ENCODE measurements around the gene TAS2R14. TPM values are rescaled to one million over a fixed set of nuclear protein-coding genes. Genes with fewer than 3 reads are reported as not detected.

Gene TAS2R14, protein sequence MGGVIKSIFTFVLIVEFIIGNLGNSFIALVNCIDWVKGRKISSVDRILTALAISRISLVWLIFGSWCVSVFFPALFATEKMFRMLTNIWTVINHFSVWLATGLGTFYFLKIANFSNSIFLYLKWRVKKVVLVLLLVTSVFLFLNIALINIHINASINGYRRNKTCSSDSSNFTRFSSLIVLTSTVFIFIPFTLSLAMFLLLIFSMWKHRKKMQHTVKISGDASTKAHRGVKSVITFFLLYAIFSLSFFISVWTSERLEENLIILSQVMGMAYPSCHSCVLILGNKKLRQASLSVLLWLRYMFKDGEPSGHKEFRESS
- total RNA-seq (2021; fragmentation: NEBNext Ultra II Directional; extraction: Animal tissue kit (Norgen Biotek cat#: 25700)) = 0.78 and 0.80 TPM in 2 replicates
- 0.67 and 1.1 TPM in 2 replicates for polyA plus RNA-seq (2011; rRNA removed)
- 0.90 TPM for polyA plus RNA-seq (2011; cell fraction: cytosol; rRNA removed)
- polyA plus RNA-seq (2011; cell fraction: nucleus; rRNA removed) = 1.9 TPM
- polyA plus RNA-seq (2012, experiment 1 of 2) = 0.27 to 0.68 TPM (median 0.44 TPM) in 4 replicates
- 0.14 TPM for polyA plus RNA-seq (2012, experiment 2 of 2)
- 0.47 TPM for polyA plus RNA-seq (2013, experiment 1 of 2)
- polyA plus RNA-seq (2013, experiment 2 of 2) = 0.33 TPM
- 3.5 and 4.0 TPM in 2 replicates for polyA minus RNA-seq (2011; rRNA and poly(A)+ RNA removed)
- 1.5 TPM for polyA minus RNA-seq (2011; cell fraction: cytosol; rRNA and poly(A)+ RNA removed)
- polyA minus RNA-seq (2011; cell fraction: nucleus; rRNA and poly(A)+ RNA removed) = 22.6 TPM
- long read RNA-seq, experiment 1, partial matches to known transcripts = 0 of 1 reads
- long read RNA-seq, experiment 1, other reads (novel, unspliced or antisense) = 1 of 1 reads
- long read RNA-seq, experiment 2 = 0 reads

DNA sequence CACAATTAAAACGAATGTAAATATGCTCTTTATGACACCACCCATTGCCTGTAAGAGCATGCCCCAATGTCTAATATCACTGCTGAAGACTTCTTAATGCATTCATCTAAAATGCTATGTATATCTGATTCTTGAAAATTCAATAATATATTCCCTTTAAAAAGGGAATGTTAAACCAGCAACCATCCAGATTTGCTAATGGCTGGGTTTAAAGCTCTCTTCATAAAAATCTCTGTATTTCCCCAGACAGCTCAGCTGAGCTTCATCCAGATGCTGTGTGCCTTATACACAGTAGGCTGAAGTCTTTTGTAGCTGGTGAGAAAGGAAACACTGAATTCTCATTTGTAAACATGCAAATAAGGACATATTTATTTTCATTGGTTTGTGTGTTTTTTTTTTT is at the start of gene TAS2R14:
TAS2R14 (minus strand) TSS at position 101 of the 400 bp plus-strand sequence; CDS start at position 45, 56 bp downstream.
- CTCF ChIA-PET (ENCODE audit: partially characterized antibody) = no interaction called here
- Histone ChIP-seq H3K27me3 (replicated peaks in 1 of 4; ENCODE audit: control insufficient read depth in 3 of 4, extremely low read depth in 1 of 4, insufficient read depth in 3 of 4, low read length in 3 of 4) (no peaks in the 10 kb centered on the region), H3K4me1 (replicated peaks in 1 of 4; ENCODE audit: control insufficient read depth in 3 of 4, insufficient read depth in 4 of 4, low read length in 3 of 4) (peaks cover 0 to 5% (median 1%) of the 10 kb centered on the region in 4 experiments; a peak in 4 of 7 replicates), H3K56ac (replicated peaks; ENCODE audit: insufficient read length, low read depth, low read length) (no peak within 1 kb of the TSS), H3K36me3 (ENCODE audit: control insufficient read depth in 2 of 4, insufficient read depth in 4 of 4, low read length in 3 of 4) (no peaks in the 10 kb centered on the region), H3K27ac (ENCODE audit: low read depth, low read length) (no peak within 1 kb of the TSS), H2BK20ac (ENCODE audit: low read length) (no peak within 1 kb of the TSS), H3K9me3 (ENCODE audit: insufficient read depth in 2 of 2, low read depth in 1 of 2, low read length in 1 of 2) (no peaks in the 10 kb centered on the region), H2AK5ac (ENCODE audit: low read depth, low read length) (no peak within 1 kb of the TSS), H3K23me2 (ENCODE audit: low read depth, low read length) (no peaks in the 10 kb centered on the region), H4K91ac (replicated peaks; ENCODE audit: insufficient read length, low read length) (no peak within 1 kb of the TSS), H3K79me1 (ENCODE audit: low read depth, low read length) (no peaks in the 10 kb centered on the region; the same call in 1 of the 2 replicates), H4K8ac (ENCODE audit: extremely low read depth, insufficient read depth, low read length) (no peak within 1 kb of the TSS), H2AFZ (ENCODE audit: low read length) (no peak within 1 kb of the TSS), H3K4ac (replicated peaks; ENCODE audit: insufficient read length, low read depth, low read length) (no peak within 1 kb of the TSS), H2BK12ac (ENCODE audit: low read depth, low read length) (no peak within 1 kb of the TSS), H2BK120ac (replicated peaks; ENCODE audit: low read depth, low read length) (no peak within 1 kb of the TSS), H2BK5ac (ENCODE audit: low read depth, low read length) (no peak within 1 kb of the TSS), H3K23ac (ENCODE audit: insufficient read length) (no peak within 1 kb of the TSS), H3K14ac (ENCODE audit: insufficient read length) (no peak within 1 kb of the TSS), H4K5ac (ENCODE audit: insufficient read length, low read depth, low read length) (no peak within 1 kb of the TSS), H4K20me1 (replicated peaks in 1 of 2; ENCODE audit: control insufficient read depth in 1 of 2, insufficient read depth in 2 of 2, low read length in 2 of 2) (peaks cover 0 to 2% of the 10 kb centered on the region in 2 experiments), H3K18ac (ENCODE audit: extremely low read depth, low read length) (no peak within 1 kb of the TSS), H3K79me2 (ENCODE audit: control insufficient read depth in 1 of 2, insufficient read depth in 2 of 2, low read length in 2 of 2) (no peaks in the 10 kb centered on the region), H3K9ac (replicated peaks in 1 of 4; ENCODE audit: extremely low read depth in 1 of 4, low read depth in 3 of 4, low read length in 3 of 4) (no peak within 1 kb of the TSS), H2BK15ac (ENCODE audit: low read length) (no peak within 1 kb of the TSS), H3K4me2 (ENCODE audit: insufficient read depth in 1 of 2, low read depth in 2 of 2, low read length in 2 of 2) (no peak within 1 kb of the TSS), H3K4me3 (ENCODE audit: extremely low read depth in 1 of 4, insufficient read depth in 2 of 4, low read depth in 3 of 4, low read length in 4 of 4) (no peak within 1 kb of the TSS)
- DNase-seq (ENCODE audit: low read depth in 1 of 2, low spot score in 2 of 2) = no peak
- no peak for FAIRE-seq
- WGBS, 2 experiments (ENCODE audit: extremely low coverage in 1 of 2, insufficient coverage in 1 of 2, insufficient read length in 1 of 2, insufficient replicate concordance in 2 of 2, low coverage in 1 of 2, low lambda C conversion rate in 2 of 2, missing lambda C conversion rate in 1 of 2) = 86% methylated on average over 1 of the region's 1 CpG; no CpG with 5 or more reads in 1 of the 2 experiments
- POLR2A ChIA-PET (ENCODE audit: partially characterized antibody) = no interaction called here
- TF ChIP-seq KDM4A (IDR thresholded peaks at IDR 0.05; ENCODE audit: low read depth, low read length, severe bottlenecking) (no peak), KDM1A (IDR thresholded peaks at IDR 0.05; ENCODE audit: borderline replicate concordance, low read length) (no peak), POU5F1 (IDR thresholded peaks at IDR 0.05; ENCODE audit: low read depth, low read length) (no peak), RAD21 (IDR thresholded peaks at IDR 0.05 in 1 of 2, conservative IDR thresholded peaks at IDR 0.05 in 1 of 2; ENCODE audit: low read depth in 2 of 2, low read length in 2 of 2) (no peak), BCL11A (IDR thresholded peaks at IDR 0.05; ENCODE audit: low read depth in 2 of 2, low read length in 2 of 2) (no peak), BRCA1 (IDR thresholded peaks at IDR 0.05; ENCODE audit: low read depth, low read length) (no peak), CEBPB (IDR thresholded peaks at IDR 0.05; ENCODE audit: low read depth, low read length) (no peak), ZNF274 (IDR thresholded peaks at IDR 0.05; ENCODE audit: borderline replicate concordance, extremely low read depth, low read length) (no peak), E2F6 (IDR thresholded peaks at IDR 0.05) (no peak), EZH2 (IDR thresholded peaks at IDR 0.05; ENCODE audit: low read depth, low read length, severe bottlenecking) (no peak)

Measured in H1 (cell line).